ENCODE results near the gene FOXE1.

DNA sequence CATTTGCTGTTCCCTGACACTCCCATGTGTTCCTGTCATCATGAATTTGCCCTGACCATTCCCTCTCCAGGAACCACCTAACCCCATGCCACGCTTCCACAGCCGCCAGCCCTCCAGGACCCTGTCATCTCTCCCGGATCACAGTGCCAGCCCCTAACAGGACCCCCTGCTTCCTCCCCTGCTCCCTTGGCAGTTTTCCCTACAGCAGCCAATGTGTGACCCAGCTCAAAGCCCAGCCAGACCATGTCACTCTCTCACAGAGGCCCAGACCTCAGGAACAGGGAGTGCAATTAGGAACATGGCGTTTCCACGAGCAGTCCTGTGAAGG is 8.1 kb downstream of the FOXE1 start:
- TF ChIP-seq USF2 (IDR thresholded peaks at IDR 0.05; ENCODE audit: borderline replicate concordance, low read depth, low read length) (no peak), GABPA (IDR thresholded peaks at IDR 0.05; ENCODE audit: low read depth) (no peak), CTCF (IDR thresholded peaks at IDR 0.05) (no peak), FOSL2 (IDR thresholded peaks at IDR 0.05; ENCODE audit: borderline replicate concordance, low read depth) (no peak), CHD2 (IDR thresholded peaks at IDR 0.05; ENCODE audit: low read length, partially characterized antibody) (no peak), POLR2AphosphoS5 (IDR thresholded peaks at IDR 0.05; ENCODE audit: low read depth, low read length) (no peak), YY1 (IDR thresholded peaks at IDR 0.05; ENCODE audit: low read depth) (no peak), TEAD4 (IDR thresholded peaks at IDR 0.05; ENCODE audit: borderline replicate concordance, insufficient read depth) (no peak), EZH2phosphoT487 (IDR thresholded peaks at IDR 0.05; ENCODE audit: borderline replicate concordance, low read depth) (no peak), MXI1 (IDR thresholded peaks at IDR 0.05; ENCODE audit: low read depth, low read length) (no peak)
- TF ChIP-seq, protein P1, sequence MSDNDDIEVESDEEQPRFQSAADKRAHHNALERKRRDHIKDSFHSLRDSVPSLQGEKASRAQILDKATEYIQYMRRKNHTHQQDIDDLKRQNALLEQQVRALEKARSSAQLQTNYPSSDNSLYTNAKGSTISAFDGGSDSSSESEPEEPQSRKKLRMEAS (IDR thresholded peaks at IDR 0.05; ENCODE audit: low read depth): no peak
- TF ChIP-seq, protein P2, sequence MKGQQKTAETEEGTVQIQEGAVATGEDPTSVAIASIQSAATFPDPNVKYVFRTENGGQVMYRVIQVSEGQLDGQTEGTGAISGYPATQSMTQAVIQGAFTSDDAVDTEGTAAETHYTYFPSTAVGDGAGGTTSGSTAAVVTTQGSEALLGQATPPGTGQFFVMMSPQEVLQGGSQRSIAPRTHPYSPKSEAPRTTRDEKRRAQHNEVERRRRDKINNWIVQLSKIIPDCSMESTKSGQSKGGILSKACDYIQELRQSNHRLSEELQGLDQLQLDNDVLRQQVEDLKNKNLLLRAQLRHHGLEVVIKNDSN (IDR thresholded peaks at IDR 0.05; ENCODE audit: borderline replicate concordance, low read depth): no peak
- TF ChIP-seq, protein P3, sequence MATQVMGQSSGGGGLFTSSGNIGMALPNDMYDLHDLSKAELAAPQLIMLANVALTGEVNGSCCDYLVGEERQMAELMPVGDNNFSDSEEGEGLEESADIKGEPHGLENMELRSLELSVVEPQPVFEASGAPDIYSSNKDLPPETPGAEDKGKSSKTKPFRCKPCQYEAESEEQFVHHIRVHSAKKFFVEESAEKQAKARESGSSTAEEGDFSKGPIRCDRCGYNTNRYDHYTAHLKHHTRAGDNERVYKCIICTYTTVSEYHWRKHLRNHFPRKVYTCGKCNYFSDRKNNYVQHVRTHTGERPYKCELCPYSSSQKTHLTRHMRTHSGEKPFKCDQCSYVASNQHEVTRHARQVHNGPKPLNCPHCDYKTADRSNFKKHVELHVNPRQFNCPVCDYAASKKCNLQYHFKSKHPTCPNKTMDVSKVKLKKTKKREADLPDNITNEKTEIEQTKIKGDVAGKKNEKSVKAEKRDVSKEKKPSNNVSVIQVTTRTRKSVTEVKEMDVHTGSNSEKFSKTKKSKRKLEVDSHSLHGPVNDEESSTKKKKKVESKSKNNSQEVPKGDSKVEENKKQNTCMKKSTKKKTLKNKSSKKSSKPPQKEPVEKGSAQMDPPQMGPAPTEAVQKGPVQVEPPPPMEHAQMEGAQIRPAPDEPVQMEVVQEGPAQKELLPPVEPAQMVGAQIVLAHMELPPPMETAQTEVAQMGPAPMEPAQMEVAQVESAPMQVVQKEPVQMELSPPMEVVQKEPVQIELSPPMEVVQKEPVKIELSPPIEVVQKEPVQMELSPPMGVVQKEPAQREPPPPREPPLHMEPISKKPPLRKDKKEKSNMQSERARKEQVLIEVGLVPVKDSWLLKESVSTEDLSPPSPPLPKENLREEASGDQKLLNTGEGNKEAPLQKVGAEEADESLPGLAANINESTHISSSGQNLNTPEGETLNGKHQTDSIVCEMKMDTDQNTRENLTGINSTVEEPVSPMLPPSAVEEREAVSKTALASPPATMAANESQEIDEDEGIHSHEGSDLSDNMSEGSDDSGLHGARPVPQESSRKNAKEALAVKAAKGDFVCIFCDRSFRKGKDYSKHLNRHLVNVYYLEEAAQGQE (IDR thresholded peaks at IDR 0.05; ENCODE audit: low read depth, low read length): no peak

All from SK-N-SH (cell line).